ENCODE measurements around the gene GIPC3.
"Not testable (repeated sequence)": the region's sequence is repeated elsewhere in the genome, so short reads cannot be mapped to it uniquely, and the experiment has no call there.

Gene GIPC3

DNA sequence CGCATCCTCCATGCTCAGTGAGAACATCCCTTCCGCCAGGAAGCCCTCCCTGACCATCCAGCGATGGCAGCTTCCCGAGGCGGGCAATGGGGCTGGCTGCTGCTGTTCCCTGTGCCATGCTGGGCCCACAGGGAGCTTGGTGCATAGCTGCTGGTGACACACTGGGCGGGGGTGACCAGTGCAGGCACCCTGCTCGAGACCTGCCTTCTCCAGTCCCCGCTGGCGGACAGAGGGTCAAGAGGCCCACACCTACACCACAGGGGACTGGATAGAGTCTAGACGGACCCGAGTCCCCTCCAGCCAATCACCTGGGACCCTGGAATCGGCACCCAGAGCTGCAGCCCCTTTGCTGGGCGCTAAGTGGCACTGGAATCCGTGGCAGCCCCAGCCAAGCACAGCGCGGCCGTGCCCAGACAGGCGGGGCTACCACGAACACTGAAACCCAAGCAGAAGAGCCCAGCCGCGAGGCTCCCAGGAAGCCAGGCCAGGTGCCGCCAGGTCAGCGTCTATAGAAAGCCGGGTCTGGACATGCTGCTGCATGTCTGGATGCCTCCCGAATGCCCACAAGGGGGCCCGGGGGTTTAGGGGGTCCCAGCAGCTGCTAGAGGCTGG lies 30.4 kb downstream of the GIPC3 start:
- DNase-seq (ENCODE audit: low read depth in 3 of 3, low spot score in 1 of 3) = no peak

DNA sequence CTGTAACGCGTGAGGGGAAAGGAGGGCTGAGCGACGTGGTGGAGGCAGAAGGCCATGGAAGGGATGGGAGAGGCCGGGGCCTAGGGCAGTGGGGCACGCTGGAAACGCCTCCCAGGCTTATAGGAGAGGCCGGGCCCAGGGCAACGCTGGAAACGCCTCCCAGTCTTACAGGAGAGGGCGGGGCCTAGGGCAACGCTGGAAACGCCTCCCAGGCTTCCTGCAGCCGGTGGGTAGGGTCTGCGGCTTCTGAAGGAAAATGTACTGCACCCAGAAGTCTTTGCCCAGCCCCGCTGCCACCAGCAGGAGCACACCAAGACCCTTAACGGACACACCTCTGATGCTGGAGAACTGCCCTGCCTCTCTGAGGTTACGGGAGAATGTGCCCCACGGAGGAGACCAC lies 32.2 kb downstream of the GIPC3 start:
- no peak for DNase-seq (ENCODE audit: low read depth in 3 of 3, low spot score in 1 of 3)

GRCh38 chr19:3618144-3618810 lies 33.0 kb downstream of the GIPC3 start:
- DNase-seq (ENCODE audit: low read depth in 3 of 3, low spot score in 1 of 3) = peak in 1 of 3 donors; percentile 53

DNA sequence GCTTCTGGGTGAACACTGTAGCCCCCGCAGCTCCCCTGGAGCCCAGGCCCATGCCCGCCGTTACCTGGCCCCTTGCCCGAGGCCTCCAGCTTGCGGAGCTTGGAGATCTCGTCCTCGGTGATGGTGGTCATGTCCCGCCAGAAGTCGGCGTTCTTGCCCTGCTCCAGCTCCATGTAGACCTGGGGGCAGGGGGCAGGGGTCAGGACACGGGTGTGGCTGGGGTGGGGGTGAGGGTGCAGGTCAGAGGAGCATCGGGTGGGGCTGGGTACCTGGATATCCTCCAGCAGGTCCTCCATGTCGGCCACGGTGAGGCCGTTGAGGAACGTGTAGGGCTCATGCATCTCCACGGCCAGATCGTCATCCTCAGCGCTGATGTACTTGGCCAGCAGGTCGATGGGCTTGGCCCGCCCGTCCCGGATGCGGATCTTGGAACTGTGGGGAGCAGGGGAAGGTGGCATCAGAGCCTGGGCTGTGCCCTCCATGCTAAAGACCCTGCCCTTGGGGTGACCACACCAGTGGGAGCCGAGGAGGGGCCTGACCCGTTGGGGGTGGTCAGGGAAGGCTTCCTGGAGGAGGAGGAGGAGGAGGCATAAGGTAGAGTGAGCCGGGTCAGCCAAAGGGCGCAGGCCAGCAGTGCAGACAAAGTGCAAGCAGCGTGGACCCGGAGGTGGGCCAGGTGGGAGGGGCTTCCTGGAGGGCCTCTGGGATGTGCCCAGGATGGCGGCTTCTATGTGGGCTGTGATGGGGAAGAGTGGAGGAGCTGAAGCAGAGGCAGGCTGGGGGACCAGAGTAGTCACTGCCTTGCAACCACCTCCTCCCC lies 33.7 kb downstream of the GIPC3 start:
- no peak for DNase-seq (ENCODE audit: low read depth in 3 of 3, low spot score in 1 of 3)

DNA sequence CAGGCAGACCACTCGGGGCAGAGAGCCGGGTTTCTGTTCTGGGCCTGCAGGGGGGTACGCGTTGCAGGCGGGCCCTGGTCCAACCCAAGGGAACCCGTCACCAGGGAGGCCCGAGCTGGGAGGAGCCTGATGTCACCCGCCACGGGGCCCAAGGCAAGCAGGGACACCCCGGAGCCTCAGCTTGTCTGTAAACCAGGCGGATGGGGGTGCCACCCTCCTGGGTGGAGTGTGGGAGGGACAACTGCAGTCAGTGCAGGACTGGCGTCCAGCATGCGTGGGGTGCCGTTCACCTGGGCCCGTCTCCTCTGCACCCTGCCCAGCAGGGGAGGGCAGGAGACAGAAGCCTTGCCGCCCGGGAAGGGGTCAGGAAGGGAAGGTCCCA lies 34.3 kb downstream of the GIPC3 start:
- DNase-seq (ENCODE audit: low read depth in 3 of 3, low spot score in 1 of 3) = no peak

DNA sequence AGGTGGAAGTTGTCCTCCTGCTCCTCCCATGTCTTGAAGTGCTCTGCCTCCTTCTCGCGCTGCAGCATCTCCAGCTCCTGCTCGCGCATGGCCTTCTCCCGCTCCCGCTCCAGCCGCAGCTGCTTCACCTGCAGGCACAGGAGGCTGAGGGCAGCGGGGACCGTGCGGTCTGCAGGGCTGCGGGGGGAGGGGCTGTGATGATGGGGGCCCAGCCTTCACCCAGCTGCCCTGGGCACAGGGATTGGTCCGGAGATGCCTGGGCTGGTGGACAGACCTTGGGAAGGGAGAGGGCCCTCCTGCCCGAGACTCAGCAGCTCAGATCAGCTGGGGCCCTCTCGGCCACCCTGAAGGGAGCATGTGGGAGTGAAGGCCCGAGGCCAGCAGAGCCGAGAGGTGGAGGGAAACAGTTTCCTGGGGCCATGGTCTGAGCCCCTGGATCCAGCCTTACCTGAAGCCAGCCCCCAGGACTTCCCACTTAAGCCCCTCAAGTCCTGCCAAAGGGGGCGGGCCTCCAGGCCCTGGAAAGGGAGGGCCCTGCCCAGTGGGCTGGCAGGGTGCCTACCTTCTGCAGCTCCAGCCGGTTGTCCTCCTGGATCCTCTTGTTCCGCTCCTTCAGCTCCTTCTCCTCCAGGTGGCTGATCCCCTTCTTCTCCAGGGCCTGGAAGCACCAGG lies 35.0 kb downstream of the GIPC3 start:
- no peak for DNase-seq (ENCODE audit: low read depth in 3 of 3, low spot score in 1 of 3)

- no peak for DNase-seq (ENCODE audit: low read depth in 3 of 3, low spot score in 1 of 3)
Observed at GRCh38 chr19:3620817-3621547, 35.7 kb downstream of the GIPC3 start.

GRCh38 chr19:3621689-3622088 lies 36.4 kb downstream of the GIPC3 start:
- DNase-seq (ENCODE audit: low read depth in 3 of 3, low spot score in 1 of 3) = no peak

- no peak for DNase-seq (ENCODE audit: low read depth in 3 of 3, low spot score in 1 of 3)
Observed at GRCh38 chr19:3622224-3622623, 36.9 kb downstream of the GIPC3 start.

GRCh38 chr19:3623716-3624115 lies 38.4 kb downstream of the GIPC3 start:
- no peak for DNase-seq (ENCODE audit: low read depth in 3 of 3, low spot score in 1 of 3)

DNA sequence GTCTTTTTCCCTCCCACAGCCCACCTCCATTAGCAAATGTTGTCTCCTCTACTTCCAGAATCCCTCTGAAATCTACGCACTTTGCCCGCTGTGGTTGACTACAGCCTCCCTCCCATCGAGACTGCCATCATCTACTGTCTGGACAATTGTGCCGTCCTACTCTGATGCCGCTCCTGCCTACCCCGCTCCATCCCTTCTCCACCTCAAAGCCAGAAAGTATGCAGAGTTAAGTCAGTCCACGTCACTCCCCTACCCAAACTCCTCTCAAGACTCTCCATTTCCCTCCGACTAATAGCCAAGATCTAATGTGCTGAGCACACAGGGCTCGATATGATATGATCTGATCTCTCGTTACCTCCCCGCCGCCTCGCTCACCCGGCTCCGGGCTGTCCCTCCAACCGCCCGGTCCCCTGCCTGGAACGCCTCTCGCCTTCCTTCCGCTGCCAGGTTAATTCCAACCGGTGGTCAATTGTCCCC lies 40.8 kb downstream of the GIPC3 start:
- DNase-seq (ENCODE audit: low read depth in 3 of 3, low spot score in 1 of 3) = no peak

GRCh38 chr19:3626473-3627350 lies 41.4 kb downstream of the GIPC3 start, which contains the start of gene CACTIN:
CACTIN (minus strand) TSS chr19:3626790; CDS start chr19:3626762, 28 bp downstream.
- DNase-seq (ENCODE audit: low read depth in 3 of 3, low spot score in 1 of 3) = peak; percentile 96 to 97 (median 97)

DNA sequence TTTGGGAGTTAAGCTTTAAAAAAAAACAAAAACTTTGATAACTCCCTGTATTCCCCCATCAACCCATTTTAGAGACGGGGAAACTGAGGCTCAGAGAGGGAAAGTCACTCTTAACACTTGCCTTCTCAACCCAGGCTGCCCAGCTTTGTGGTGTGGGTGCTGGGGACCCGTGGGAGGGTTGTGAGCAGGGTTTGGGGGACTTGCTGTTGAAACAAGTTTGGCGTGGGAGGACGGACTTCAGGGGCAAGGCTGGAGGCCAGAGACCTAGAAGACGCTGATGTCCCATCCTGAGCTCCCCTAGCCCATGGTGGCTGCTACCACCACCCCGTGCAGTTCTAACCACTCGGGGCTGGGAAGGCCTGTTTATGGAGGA lies 42.1 kb downstream of the GIPC3 start:
- DNase-seq (ENCODE audit: low read depth in 3 of 3, low spot score in 1 of 3) = no peak

- DNase-seq (ENCODE audit: low read depth in 3 of 3, low spot score in 1 of 3) = not testable (repeated sequence)
Observed at GRCh38 chr19:3628766-3629165, 43.5 kb downstream of the GIPC3 start.

DNA sequence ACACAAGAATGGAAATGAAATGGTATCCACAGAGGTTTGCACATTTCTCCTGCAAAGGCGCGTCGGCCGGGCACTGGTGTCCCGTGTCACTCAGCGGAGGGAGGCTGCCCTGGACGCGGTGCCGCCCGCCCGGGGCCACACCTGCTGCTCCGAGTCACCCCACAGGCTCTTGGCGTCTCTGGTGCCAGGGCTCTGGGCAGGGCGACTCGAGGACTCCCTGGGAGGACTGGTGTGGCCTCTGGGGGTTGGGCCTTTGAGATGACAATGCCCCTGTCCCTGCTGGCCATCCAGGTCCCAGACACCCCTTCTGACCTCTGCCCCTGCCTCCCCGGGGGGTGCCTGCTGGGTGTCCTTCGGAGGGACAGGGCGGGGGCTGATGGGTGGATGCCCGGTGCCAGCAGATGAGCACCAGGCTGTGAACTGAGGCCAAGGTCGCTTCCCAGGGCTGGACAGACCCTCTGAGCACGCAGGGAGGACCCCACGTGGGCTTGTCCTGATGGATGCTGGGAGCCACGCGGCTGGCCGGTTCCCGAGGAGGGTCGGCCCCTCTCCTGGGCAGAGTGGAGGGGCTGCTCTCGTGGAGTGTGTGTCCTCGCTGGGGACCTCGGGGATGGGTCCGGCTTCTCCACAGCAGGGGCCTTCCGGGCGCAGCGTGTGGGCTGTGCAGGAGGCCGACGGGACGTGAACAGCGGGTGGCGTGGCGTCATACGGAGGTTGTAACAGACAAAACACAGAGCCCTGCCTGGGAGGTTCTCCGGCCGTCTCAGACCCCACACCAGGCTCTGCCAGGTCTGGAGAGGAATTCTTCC lies 46.0 kb downstream of the GIPC3 start:
- DNase-seq (ENCODE audit: low read depth in 3 of 3, low spot score in 1 of 3) = no peak

DNA sequence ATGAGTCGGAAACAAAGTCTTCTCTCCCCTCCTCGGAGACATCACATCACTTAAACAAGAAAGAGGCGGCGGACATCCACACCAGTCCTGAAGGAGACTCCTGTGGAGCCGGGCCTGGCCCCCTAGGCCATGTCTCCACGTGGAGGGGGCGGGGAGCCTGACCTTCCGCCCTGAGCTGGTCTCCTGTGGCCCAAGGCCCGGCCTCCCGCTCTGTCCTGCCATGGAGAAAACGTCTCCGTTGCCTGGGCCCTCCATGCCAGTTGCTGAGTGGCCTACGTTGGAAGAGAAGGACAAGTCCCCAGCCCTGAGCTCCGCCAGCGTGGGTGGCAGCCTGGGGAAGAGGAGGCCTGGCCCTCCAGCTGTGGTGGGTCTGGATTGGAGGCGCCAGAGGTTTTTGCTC lies 46.8 kb downstream of the GIPC3 start:
- no peak for DNase-seq (ENCODE audit: low read depth in 3 of 3, low spot score in 1 of 3)

GRCh38 chr19:3632739-3633558 lies 47.7 kb downstream of the GIPC3 start:
- DNase-seq (ENCODE audit: low read depth in 3 of 3, low spot score in 1 of 3) = no peak

DNA sequence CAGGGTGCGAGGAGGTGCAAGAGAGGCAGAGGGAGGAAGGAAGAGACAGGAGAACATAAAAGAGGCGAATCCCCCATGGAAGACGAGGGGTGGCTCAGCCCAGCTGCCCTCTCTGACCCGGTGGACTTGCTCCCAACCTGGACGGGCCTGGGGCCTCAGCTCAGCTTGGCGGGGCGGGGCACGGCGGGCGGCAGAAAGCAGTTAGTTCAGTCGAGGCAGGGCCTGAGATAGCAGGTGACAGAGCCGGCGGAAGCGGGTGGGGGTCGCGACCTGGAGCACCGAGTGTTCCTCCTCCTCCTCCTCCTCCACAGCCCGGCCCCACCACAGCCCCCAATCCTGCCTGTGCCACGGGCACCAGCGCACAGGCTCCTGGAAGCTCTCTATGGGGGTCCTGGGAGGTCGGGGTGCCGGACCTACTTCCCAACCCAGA lies 48.3 kb downstream of the GIPC3 start:
- DNase-seq (ENCODE audit: low read depth in 3 of 3, low spot score in 1 of 3) = no peak
